PC-9 (cell line): ENCODE results near the gene SVOP.

Experiments
- CTCF ChIP-seq: fragments of 200-600 bp; sonication (generic); conservative IDR thresholded peaks from 2 replicates; pipeline ENCODE4 v1.6.1; 2017; ENCODE audit warnings: mixed run types, antibody characterized with exemption, mild to moderate bottlenecking, moderate library complexity
- EZH2 ChIP-seq: fragments of 200-600 bp; sonication (generic); IDR thresholded peaks from 2 replicates; pipeline ENCODE4 v1.8.0; 2017; ENCODE audit warnings: antibody characterized with exemption, low read depth

- TF ChIP-seq CTCF (no peak), EZH2 (no peak)
These were observed 26.4 kb upstream of the SVOP start for GRCh38 chr12:109047081-109047805.
